Chondrocyte (in vitro differentiated cells): ENCODE measurements around the gene GPR33. TPM values are rescaled to one million over a fixed set of nuclear protein-coding genes. Genes with fewer than 3 reads are reported as not detected.

Experiments
- DNase-seq: peaks from one replicate; pipeline ENCODE4 v3.0.0; 2021; ENCODE audit warnings: mixed read lengths, low spot score
- H3K27ac Mint-ChIP-seq: one replicate; pipeline ENCODE4 v1.8.0; 2021; ENCODE audit warnings: mild to moderate bottlenecking, moderate library complexity, mixed read lengths; ENCODE audit not compliant: unreplicated experiment
- H3K27me3 Mint-ChIP-seq: 2 replicates; pipeline ENCODE4 v1.8.0; 2021; ENCODE audit warnings: low read depth, mixed read lengths
- H3K36me3 Mint-ChIP-seq: 2 replicates; pipeline ENCODE4 v1.8.0; 2021; ENCODE audit warnings: low read depth, mixed read lengths
- H3K4me1 Mint-ChIP-seq: 2 replicates; pipeline ENCODE4 v1.8.0; 2021; ENCODE audit warnings: low read depth, mild to moderate bottlenecking, mixed read lengths
- H3K4me3 Mint-ChIP-seq: one replicate; pipeline ENCODE4 v1.8.0; 2021; ENCODE audit warnings: mild to moderate bottlenecking, moderate library complexity, mixed read lengths; ENCODE audit not compliant: unreplicated experiment
- H3K9me3 Mint-ChIP-seq: 2 replicates; pipeline ENCODE4 v1.8.0; 2021; ENCODE audit warnings: low read depth, mixed read lengths
- CTCF ChIP-seq: fragments of 200-600 bp; sonication (generic); IDR thresholded peaks from 2 replicates; pipeline ENCODE4 v1.5.0; 2021; ENCODE audit warnings: antibody characterized with exemption, mild to moderate bottlenecking, moderate library complexity
- total RNA-seq: library from RNA; stranded (reverse); gene quantifications from 3 replicates; pipeline ENCODE4 v1.2.1, GENCODE V29; 2021

The GPR33 gene
- total RNA-seq, 1 donor from 2014 or later = not detected

DNA sequence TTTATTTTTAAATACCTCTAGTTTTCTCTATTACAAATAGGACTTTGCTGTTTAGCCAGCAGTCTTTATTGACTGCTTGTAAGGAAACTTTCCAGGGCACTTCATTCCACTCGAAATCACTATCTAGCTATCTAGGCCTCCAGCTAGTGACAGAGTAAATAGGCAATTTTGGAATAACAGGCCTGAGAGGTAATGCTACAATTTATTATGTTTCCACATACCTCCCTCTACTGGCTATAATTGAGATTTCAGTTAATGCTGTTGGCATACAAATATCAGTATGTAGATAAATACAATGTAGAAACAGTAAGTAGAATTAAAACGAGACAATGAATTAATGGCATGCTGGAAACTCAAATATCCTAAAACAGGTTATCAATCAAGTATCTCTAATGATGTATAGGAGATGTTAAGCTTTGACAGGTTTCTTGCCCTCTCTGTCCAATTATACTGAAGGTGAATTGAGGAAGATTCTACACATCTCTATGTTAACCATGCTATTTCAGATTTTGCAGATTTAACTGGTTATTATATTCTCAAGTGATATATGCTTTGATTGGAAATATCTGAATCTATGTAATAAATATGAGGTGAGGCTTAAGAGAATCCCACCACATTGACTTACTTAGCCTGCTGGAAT, 37.7 kb downstream of the GPR33 start:
- Mint-ChIP-seq H3K36me3 (peaks cover 17% of the 10 kb centered on the region), H3K4me1 (peaks cover 17% of the 10 kb centered on the region), H3K4me3 (no peak overlapping the region), H3K27me3 (no peaks in the 10 kb centered on the region), H3K9me3 (no peaks in the 10 kb centered on the region), H3K27ac (no peak overlapping the region)
- no peak for DNase-seq
- peak; percentile 83 for TF ChIP-seq CTCF

GRCh38 chr14:31449136-31449535, 38.7 kb downstream of the GPR33 start:
- H3K36me3 Mint-ChIP-seq = peaks cover 17% of the 10 kb centered on the region
- no peaks in the 10 kb centered on the region for H3K27me3 Mint-ChIP-seq
- H3K9me3 Mint-ChIP-seq = no peaks in the 10 kb centered on the region
- no peak for TF ChIP-seq CTCF
- H3K4me1 Mint-ChIP-seq = peaks cover 8% of the 10 kb centered on the region
- DNase-seq = no peak
- no peak overlapping the region for H3K27ac Mint-ChIP-seq
- H3K4me3 Mint-ChIP-seq = no peak overlapping the region

DNA sequence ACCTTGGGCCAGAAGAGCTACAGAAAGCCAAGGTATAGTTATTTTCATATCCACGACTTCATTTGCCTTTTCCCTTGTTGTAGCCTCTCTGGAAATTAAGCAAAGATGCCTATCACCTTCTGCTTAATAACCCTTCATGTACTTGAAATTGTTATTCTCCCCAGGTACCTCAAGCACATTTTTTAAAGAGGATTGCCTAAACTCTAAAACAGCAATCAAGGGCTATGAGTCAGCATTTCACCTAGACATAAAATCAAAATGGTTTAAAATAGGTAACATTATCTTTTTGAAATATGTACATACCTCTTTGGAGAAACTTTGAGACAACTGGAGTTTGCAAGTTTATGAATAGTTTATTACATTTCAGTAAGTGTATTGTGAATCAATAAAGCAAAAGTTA, 42.1 kb downstream of the GPR33 start:
- H3K27me3 Mint-ChIP-seq = no peaks in the 10 kb centered on the region
- no peak overlapping the region for H3K27ac Mint-ChIP-seq
- peaks cover 17% of the 10 kb centered on the region for H3K4me1 Mint-ChIP-seq
- DNase-seq = no peak
- H3K9me3 Mint-ChIP-seq = no peaks in the 10 kb centered on the region
- peaks cover 13% of the 10 kb centered on the region for H3K36me3 Mint-ChIP-seq
- H3K4me3 Mint-ChIP-seq = no peak overlapping the region
- TF ChIP-seq CTCF = no peak

DNA sequence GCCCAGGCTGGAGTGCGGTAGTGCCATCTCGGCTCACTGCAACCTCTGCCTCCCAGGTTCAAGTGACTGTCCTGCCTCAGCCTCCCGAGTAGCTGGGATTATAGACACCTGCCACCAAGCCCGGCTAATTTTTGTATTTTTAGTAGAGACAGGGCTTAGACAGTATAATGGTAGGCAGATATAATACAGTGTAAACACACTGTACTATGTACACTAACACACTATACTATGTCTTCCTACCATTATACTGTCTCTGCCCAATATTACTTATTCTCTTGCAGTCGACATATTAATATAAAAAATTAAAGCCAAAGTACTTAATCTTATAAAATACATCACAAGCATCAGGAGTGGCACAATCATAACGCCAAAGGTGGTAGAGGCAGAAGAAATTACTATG, 45.6 kb downstream of the GPR33 start:
- peak overlapping the region; percentile 98 for H3K27ac Mint-ChIP-seq
- no peak for DNase-seq
- H3K27me3 Mint-ChIP-seq = no peaks in the 10 kb centered on the region
- peaks cover 22% of the 10 kb centered on the region for H3K4me1 Mint-ChIP-seq
- H3K4me3 Mint-ChIP-seq = no peak overlapping the region
- H3K9me3 Mint-ChIP-seq = no peaks in the 10 kb centered on the region
- no peak for TF ChIP-seq CTCF
- H3K36me3 Mint-ChIP-seq = peaks cover 7% of the 10 kb centered on the region

DNA sequence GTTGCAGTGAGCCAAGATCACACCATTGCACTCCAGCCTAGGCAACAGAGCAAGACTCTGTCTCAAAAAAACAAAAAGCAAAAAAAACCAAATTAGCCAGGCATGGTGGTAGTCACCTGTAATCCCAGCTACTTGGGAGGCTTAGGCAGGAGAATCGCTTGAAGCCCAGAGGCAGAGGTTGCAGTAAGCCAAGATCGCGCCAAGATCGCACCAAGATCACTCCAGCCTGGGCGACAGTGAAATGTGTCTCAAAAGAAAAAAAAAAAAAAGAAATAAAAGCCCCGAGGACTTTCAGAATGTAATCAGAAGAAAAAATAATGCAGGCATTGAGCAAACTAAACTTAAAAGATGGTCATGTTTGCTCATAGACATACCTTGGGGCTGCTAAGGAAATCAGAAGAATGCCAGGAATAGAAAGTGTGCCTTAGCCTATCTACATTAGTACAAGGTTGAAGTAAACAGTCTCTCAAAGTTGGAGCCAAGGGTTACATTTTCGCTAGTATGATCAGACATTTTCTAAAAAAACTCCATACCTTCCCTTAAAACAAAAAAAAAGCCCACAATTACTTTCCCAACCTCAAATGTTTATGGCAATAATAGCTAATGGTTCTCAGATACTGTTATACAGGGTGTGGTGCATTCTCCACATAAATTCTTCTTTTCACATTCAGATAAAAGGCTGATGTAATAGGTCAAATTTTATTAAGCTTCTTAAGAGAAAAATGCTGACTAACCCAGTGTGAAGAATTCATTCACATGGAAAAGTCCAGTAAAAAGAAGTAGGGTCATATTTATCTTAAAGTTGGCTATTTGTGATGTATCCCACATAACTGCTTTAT, 46.3 kb downstream of the GPR33 start:
- H3K27me3 Mint-ChIP-seq = no peaks in the 10 kb centered on the region
- H3K9me3 Mint-ChIP-seq = no peaks in the 10 kb centered on the region
- TF ChIP-seq CTCF = no peak
- peaks cover 22% of the 10 kb centered on the region for H3K4me1 Mint-ChIP-seq
- H3K4me3 Mint-ChIP-seq = no peak overlapping the region
- peak overlapping the region; percentile 98 for H3K27ac Mint-ChIP-seq
- peaks cover 7% of the 10 kb centered on the region for H3K36me3 Mint-ChIP-seq
- no peak for DNase-seq
